Nephron progenitor cell (in vitro differentiated cells): ENCODE measurements around the gene FBXW2.

ENCODE experiments used
- DNase-seq: peaks from one replicate; pipeline ENCODE4 v3.0.0; 2021
- H3K27ac Mint-ChIP-seq: 2 replicates; pipeline ENCODE4 v1.8.0; 2021; ENCODE audit warnings: mild to moderate bottlenecking, moderate library complexity, mixed read lengths
- H3K27me3 Mint-ChIP-seq: 2 replicates; pipeline ENCODE4 v1.8.0; 2021; ENCODE audit warnings: mild to moderate bottlenecking, low read depth, mixed read lengths; ENCODE audit not compliant: poor library complexity
- H3K36me3 Mint-ChIP-seq: 2 replicates; pipeline ENCODE4 v1.8.0; 2021; ENCODE audit warnings: low read depth, mixed read lengths
- H3K4me1 Mint-ChIP-seq: 2 replicates; pipeline ENCODE4 v1.8.0; 2021; ENCODE audit warnings: mixed read lengths
- H3K4me3 Mint-ChIP-seq: 2 replicates; pipeline ENCODE4 v1.8.0; 2021; ENCODE audit warnings: mild to moderate bottlenecking, moderate library complexity, mixed read lengths
- H3K9me3 Mint-ChIP-seq: 2 replicates; pipeline ENCODE4 v1.8.0; 2021; ENCODE audit warnings: mild to moderate bottlenecking, moderate library complexity, mixed read lengths
- CTCF ChIP-seq: fragments of 200-600 bp; sonication (generic); IDR thresholded peaks from 2 replicates; pipeline ENCODE4 v1.5.0; 2021; ENCODE audit warnings: antibody characterized with exemption

FBXW2 gene

GRCh38 chr9:120777229-120777628 is 16.0 kb downstream of the FBXW2 start:
- Mint-ChIP-seq H3K4me3 (no peak overlapping the region), H3K27me3 (no peaks in the 10 kb centered on the region), H3K27ac (peak overlapping the region; percentile 54), H3K4me1 (peaks cover 7% of the 10 kb centered on the region), H3K36me3 (peaks cover 59% of the 10 kb centered on the region), H3K9me3 (no peaks in the 10 kb centered on the region)
- DNase-seq: no peak
- TF ChIP-seq CTCF: no peak

GRCh38 chr9:120776788-120777187 is 16.4 kb downstream of the FBXW2 start:
- H3K27me3 Mint-ChIP-seq: no peaks in the 10 kb centered on the region
- H3K9me3 Mint-ChIP-seq: no peaks in the 10 kb centered on the region
- peaks cover 59% of the 10 kb centered on the region for H3K36me3 Mint-ChIP-seq
- H3K27ac Mint-ChIP-seq: peak overlapping the region; percentile 4
- DNase-seq: no peak
- H3K4me1 Mint-ChIP-seq: peaks cover 7% of the 10 kb centered on the region
- no peak for TF ChIP-seq CTCF
- H3K4me3 Mint-ChIP-seq: no peak overlapping the region

- H3K4me3 Mint-ChIP-seq: no peak overlapping the region
- no peak for TF ChIP-seq CTCF
- DNase-seq: no peak
- H3K36me3 Mint-ChIP-seq: peaks cover 63% of the 10 kb centered on the region
- no peaks in the 10 kb centered on the region for H3K9me3 Mint-ChIP-seq
- no peaks in the 10 kb centered on the region for H3K27me3 Mint-ChIP-seq
- H3K4me1 Mint-ChIP-seq: peaks cover 7% of the 10 kb centered on the region
- H3K27ac Mint-ChIP-seq: peak overlapping the region; percentile 94
Observed at GRCh38 chr9:120775859-120776258, 17.4 kb downstream of the FBXW2 start.

GRCh38 chr9:120774719-120775118 is 18.5 kb downstream of the FBXW2 start:
- peaks cover 7% of the 10 kb centered on the region for H3K4me1 Mint-ChIP-seq

GRCh38 chr9:120773256-120773655 is 20.0 kb downstream of the FBXW2 start:
- H3K9me3 Mint-ChIP-seq: no peaks in the 10 kb centered on the region

More at GRCh38 chr9:120774719-120775118, 18.5 kb downstream of the FBXW2 start:
- Mint-ChIP-seq H3K36me3 (peaks cover 68% of the 10 kb centered on the region), H3K27me3 (no peaks in the 10 kb centered on the region), H3K27ac (no peak overlapping the region), H3K9me3 (no peaks in the 10 kb centered on the region), H3K4me3 (no peak overlapping the region)
- no peak for TF ChIP-seq CTCF
- DNase-seq: no peak

More at GRCh38 chr9:120773256-120773655, 20.0 kb downstream of the FBXW2 start:
- DNase-seq: no peak
- Mint-ChIP-seq H3K27ac (no peak overlapping the region), H3K4me1 (no peaks in the 10 kb centered on the region), H3K27me3 (no peaks in the 10 kb centered on the region), H3K36me3 (peaks cover 67% of the 10 kb centered on the region), H3K4me3 (no peak overlapping the region)
- no peak for TF ChIP-seq CTCF
